GM18858 (cell line): Measurements from ENCODE around the gene SIL1.
"Not testable (repeated sequence)": the region's sequence is repeated elsewhere in the genome, so short reads cannot be mapped to it uniquely, and the experiment has no call there.

ENCODE experiments used
- ATAC-seq: cut with Tn5 transposase; IDR thresholded peaks from one replicate; pipeline ENCODE4 v1.9.1; 2021; ENCODE audit not compliant: unreplicated experiment

The SIL1 gene

DNA sequence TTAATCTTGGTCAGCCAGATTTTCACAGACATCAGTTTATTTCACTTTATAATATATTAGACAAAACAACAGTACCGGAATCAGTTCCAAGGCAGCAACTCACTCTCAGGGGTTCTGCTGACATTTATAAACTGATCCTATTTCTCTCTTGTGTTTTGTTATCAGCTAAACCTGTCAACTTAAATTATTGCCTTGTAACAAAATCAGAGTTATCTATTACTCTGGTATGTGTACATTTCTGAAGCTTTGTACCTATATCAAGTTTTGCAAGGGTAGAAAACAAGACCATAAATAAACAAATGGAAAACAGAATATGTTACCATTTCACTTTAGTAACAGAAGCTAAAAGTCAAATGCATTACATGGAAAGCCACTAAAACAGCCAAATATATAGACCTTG lies 122.1 kb downstream of the SIL1 start:
- no peak for ATAC-seq

GRCh38 chr5:139075066-139076050 lies 122.8 kb downstream of the SIL1 start:
- ATAC-seq, result no peak

DNA sequence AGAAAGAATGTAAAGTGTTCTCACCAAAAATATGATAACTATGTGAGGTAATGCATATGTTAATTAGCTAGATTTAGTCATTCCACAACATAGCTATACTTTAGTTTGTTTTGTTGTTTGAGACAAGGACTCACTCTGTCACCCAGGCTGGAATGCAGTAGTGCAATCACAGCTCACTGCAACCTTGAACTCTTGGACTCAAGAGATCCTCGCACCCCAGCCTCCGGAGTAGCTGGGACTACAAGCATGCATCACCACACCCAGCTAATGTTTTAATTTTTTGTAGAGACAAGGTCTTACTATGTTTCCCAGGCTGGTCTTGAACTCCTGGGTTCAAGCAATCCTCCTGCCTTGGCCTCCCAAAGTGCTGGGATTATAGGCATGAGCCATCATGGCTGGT lies 124.2 kb downstream of the SIL1 start:
- not testable (repeated sequence) for ATAC-seq

DNA sequence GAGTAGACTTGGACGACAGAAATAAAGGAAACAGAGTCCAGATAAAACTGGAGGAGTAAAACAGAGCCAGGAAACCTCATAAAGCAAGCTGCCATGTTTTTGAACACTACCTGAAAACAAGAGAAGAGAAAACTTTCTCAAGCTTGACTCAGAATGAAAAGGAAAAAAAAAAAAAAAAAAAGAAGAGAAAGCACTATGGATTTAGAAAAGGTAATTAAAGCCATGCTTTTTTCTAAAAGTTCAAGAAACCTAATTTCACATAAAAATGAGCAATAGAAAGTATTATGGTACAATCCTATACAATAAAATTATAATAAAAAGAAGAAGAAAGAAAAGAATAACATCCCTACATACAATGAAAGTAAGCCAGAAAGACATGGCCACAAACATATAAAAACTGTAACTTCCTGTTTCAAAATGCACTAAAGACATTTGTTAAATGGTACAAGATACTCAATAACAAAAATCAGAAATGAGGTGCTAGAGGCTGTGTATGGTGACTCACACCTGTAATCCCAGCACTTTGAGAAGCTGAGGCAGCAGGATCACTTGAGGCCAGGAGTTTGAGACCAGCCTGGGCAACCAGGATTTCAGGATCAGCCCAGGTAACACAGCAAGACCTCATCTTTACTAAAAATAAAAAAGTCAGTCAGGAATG lies 129.5 kb downstream of the SIL1 start:
- ATAC-seq, result no peak

DNA sequence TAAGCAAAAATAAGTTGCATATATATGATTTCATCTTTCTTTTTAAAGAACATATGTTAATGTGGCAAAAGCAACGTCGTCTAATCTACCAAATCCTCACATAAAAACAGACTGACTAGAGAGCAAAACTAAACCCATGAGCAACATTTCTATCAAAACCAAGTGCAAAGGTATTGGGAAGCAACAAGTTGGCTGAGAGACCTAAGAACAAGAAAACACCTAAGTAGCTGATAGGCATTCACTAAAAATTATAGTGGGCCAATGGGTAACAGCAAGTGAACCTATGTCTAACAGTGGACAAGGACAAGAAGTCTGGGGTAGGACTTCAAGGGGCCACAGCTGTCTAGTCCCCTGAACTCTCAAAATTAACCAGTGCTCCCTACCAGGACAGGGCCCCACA lies 130.1 kb downstream of the SIL1 start:
- no peak for ATAC-seq

- ATAC-seq, result no peak
Observed at GRCh38 chr5:139065306-139065705, 132.9 kb downstream of the SIL1 start.

DNA sequence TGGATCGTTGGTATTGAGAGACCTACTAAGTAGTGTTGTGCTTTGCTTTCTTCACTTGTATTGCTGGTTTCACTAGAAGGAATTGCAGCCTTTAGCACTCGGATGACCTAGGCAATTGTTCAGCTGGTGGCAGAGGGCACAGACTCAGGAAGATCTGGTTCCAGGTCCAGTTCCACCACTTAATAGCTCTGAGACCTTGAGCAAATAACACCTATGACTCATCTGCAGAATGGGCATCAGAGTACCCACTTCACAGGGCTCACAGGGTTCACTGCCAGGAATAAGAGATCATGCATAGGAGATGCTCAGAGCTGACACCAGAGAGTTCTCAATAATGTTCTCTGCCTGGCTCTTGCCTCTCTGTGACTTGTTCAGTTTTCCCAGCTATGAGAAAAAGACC lies 133.6 kb downstream of the SIL1 start:
- ATAC-seq, result no peak

- no peak for ATAC-seq
Observed at GRCh38 chr5:139063664-139064054, 134.5 kb downstream of the SIL1 start.

DNA sequence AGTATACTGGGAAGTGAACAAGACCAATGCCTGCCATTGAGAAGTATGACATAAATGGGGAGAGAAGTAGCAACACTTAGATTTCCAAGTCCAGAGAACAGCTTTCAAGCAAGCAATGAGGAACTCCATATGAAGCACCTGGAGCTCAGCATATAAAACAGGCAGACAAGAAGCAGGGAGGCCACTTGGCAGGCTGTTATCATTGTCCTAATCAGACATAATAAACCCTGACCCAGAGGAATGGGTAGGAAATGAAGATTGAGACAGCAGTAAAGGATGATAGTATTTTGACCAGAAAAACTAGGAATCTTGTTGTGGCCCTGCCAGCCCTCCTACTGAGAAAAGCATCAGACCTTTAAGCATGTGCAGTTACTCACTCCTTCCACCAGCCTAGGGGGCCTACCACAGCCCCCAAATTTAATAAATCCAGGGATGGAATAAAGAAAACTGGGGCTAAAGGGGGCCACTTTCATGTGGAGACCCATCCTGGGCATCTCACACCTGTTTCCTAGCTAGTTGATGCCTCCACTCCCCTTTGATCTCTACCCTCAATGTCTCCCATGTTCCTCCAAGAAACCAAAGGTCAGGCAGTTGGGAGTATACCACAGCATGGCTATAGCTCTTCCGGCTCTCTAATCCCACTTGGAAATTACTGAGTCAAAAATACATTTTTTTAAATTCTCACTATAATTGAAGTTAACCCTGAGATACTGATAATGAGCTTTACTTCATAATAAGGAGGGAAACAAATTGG lies 135.1 kb downstream of the SIL1 start:
- no peak for ATAC-seq

- ATAC-seq, result no peak
Observed at GRCh38 chr5:139061856-139062255, 136.3 kb downstream of the SIL1 start.

DNA sequence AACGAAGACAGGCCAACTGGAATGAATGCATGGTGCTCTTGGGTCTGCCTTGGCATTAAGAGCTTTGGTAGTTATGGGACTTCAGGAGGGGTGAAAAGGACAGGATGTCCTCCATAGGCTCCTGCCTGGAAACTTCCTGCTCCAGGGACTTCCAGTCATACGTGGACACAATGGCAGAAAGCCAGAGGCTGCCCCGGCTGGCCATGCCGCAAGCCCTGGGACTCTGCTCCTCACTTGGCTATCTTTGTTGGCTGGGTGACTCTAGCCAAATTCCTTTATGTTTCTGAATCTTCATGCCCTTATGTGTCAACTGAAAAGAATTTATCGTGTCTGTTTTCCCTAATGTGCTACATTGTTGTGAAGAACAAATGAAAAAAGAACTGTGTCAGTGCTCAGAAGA lies 136.9 kb downstream of the SIL1 start:
- ATAC-seq, result no peak

DNA sequence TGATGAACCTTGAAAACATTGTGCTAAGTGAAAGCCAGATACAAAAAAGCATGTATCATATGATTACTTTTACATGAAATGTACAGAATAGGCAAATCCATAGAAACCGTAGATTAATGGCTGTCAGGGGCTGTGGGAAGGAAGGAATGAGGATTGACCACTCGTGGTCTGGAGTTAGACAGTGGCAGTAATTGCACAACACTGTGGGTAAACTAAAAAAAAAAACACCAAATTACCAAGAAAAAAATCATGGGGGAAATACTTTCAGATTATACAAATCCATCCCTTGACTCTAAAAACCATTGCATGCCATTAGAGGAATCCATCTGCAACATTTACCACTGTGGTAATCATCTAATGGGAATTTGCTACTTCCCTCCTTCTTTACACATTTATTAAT lies 140.0 kb downstream of the SIL1 start:
- no peak for ATAC-seq

DNA sequence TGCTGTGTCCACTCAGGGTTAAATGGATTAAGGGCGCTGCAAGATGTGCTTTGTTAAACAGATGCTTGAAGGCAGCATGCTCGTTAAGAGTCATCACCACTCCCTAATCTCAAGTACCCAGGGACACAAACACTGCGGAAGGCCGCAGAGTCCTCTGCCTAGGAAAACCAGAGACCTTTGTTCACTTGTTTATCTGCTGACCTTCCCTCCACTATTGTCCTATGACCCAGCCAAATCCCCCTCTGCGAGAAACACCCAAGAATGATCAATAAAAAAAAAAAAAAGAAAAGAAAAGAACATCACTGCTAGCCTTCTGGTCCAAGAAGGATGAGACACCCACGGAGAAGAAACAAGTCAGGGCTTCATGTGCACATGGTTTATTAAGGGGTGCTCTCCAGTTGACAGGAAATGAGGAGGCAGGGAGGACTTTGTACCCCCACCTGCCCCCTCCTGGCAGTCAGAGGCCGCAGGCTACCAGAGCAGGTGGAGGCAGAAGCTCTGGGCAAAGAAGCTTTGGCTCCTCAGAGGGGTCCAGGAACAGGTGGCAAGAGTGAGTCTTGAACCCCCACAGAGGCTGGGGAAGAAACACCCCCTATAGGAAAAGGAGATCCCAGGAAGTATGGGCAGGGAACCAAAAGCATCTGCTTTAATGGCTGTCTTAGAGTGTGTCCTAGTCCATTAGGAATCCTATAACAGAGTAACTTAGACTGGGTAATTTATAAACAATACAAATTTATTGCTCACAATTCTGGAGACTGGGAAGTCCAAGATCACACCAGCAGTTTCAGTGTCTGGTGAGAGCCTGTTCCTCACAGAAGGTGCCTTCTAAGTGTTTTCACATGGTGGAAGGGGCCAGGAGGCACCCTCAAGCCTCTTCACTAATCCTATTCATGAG lies 140.9 kb downstream of the SIL1 start:
- not testable (repeated sequence) for ATAC-seq

GRCh38 chr5:139052975-139053374 lies 145.2 kb downstream of the SIL1 start:
- ATAC-seq, result no peak

- ATAC-seq, result no peak
Observed at GRCh38 chr5:139051392-139051791, 146.8 kb downstream of the SIL1 start.

GRCh38 chr5:139050432-139050831 lies 147.7 kb downstream of the SIL1 start:
- ATAC-seq, result no peak

DNA sequence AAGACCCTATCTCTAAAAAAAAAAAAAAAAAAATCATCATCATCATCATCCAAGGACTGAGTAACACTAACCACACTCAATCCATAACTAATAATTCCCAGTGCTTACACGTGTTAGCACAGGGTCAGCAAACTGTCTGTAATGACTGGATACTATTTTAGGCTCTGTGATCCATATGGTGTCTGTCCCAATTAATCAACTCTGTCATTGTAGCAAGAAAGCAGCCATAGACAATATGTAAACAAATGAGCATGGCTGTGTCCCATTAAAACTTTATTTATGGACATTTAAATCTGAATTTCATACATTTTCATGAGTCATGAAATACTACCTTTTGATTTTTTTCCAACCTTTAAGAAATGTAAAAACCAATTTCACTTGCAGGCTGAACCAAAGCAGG lies 148.4 kb downstream of the SIL1 start:
- ATAC-seq, result no peak

GRCh38 chr5:139046551-139046950 lies 151.6 kb downstream of the SIL1 start:
- no peak for ATAC-seq

- ATAC-seq, result no peak
Observed at GRCh38 chr5:139043157-139043905, 154.8 kb downstream of the SIL1 start.

DNA sequence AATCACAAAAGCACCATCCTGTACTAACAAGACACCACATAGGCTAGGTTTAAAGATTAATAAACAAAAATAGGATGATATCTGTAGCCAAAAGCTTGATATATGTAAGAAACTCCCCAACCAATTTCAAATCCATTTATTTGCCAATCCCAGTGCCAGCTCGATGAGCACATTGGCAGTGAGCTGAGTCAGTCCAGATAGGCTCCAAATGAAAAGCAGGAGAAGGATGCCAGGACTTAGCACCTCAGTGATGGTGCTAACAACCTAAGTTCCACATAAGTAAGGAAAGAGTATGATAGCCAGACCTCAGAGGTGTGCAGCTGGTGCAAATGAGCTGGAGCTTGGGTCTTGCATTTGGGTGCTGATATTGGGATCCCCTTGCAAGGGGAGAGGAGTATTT lies 158.1 kb downstream of the SIL1 start:
- ATAC-seq, result no peak
